DOHH2 (cell line): Measurements from ENCODE around the gene ANG.

Experiments used
- H3F3A ChIP-seq: fragments of 200-600 bp; sonication (generic), shearing (Covaris generic); 2 replicates; pipeline ENCODE4 v1.6.0; 2016; ENCODE audit warnings: antibody characterized with exemption, mild to moderate bottlenecking; ENCODE audit not compliant: control insufficient read depth, insufficient read depth
- H3K27ac ChIP-seq: fragments of 200-600 bp; sonication (generic); 2 replicates; pipeline ENCODE4 v1.5.1; 2014; ENCODE audit warnings: low read depth, mild to moderate bottlenecking, low read length, moderate library complexity
- H3K27me3 ChIP-seq: fragments of 200-600 bp; sonication (generic); 2 replicates; pipeline ENCODE4 v1.6.1; 2014; ENCODE audit warnings: mild to moderate bottlenecking, low read length, mixed read lengths; ENCODE audit not compliant: control insufficient read depth
- H3K36me3 ChIP-seq: fragments of 200-600 bp; sonication (generic); 2 replicates; pipeline ENCODE4 v1.6.1; 2014; ENCODE audit warnings: mild to moderate bottlenecking, low read length, moderate library complexity, mixed read lengths; ENCODE audit not compliant: control insufficient read depth
- H3K4me1 ChIP-seq: fragments of 200-600 bp; sonication (generic); 2 replicates; pipeline ENCODE4 v1.6.1; 2014; ENCODE audit warnings: mild to moderate bottlenecking, low read length, mixed read lengths; ENCODE audit not compliant: control insufficient read depth
- H3K4me2 ChIP-seq: fragments of 200-600 bp; sonication (generic); 2 replicates; pipeline ENCODE4 v1.6.0; 2014; ENCODE audit warnings: mild to moderate bottlenecking, low read length, moderate library complexity
- H3K4me3 ChIP-seq: fragments of 200-600 bp; sonication (generic); 2 replicates; pipeline ENCODE4 v1.5.1; 2014; ENCODE audit warnings: mild to moderate bottlenecking, low read length, mixed read lengths
- H3K79me2 ChIP-seq: fragments of 200-600 bp; sonication (generic); 2 replicates; pipeline ENCODE4 v1.6.1; 2014; ENCODE audit warnings: mild to moderate bottlenecking, low read length, mixed read lengths; ENCODE audit not compliant: control insufficient read depth
- H3K9me2 ChIP-seq: fragments of 200-600 bp; sonication (generic); replicated peaks from 2 replicates; pipeline ENCODE4 v1.6.1; 2014; ENCODE audit warnings: mild to moderate bottlenecking, low read length, mixed read lengths; ENCODE audit not compliant: control insufficient read depth
- H3K9me3 ChIP-seq: fragments of 200-600 bp; sonication (generic); 2 replicates; pipeline ENCODE4 v1.6.1; 2014; ENCODE audit warnings: antibody characterized with exemption, low read length, mixed read lengths; ENCODE audit not compliant: control insufficient read depth, insufficient read depth
- H4K20me1 ChIP-seq: fragments of 200-600 bp; sonication (generic); 2 replicates; pipeline ENCODE4 v1.6.0; 2014; ENCODE audit warnings: low read depth, mild to moderate bottlenecking, antibody characterized with exemption, low read length, moderate library complexity; ENCODE audit not compliant: control insufficient read depth, insufficient read depth
- EZH2phosphoT487 ChIP-seq: fragments of 200-600 bp; sonication (generic); IDR thresholded peaks from 2 replicates; pipeline ENCODE4 v1.6.1; 2017; ENCODE audit warnings: borderline replicate concordance, mild to moderate bottlenecking, antibody characterized with exemption, low read length, moderate library complexity, mixed read lengths
- TF ChIP-seq, protein P1 (sequence below): fragments of 200-600 bp; sonication (generic); IDR thresholded peaks from one replicate; pipeline ENCODE4 v1.5.1; 2014; ENCODE audit warnings: antibody characterized with exemption, mild to moderate bottlenecking, low read depth, low read length; ENCODE audit not compliant: poor library complexity, severe bottlenecking

Gene ANG

DNA sequence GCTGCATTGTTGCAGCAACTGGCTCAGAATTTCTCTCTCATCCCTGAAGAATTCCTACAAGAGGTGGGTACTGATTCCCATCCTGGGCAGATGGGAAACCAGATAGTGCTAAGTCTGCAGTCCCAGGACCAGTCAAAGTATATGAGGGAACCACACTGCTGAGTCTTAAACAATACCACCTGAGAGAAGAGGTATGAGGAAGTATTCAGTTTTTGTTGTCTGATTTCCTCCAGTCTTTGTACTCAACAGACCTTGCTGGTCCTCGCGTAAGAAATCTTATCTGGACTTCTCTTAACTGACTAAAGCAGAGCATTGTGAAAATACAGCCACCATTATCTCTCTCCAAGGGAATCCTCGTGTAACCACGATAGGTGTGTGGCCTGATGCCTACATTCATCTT lies 53.6 kb downstream of the ANG start:
- Histone ChIP-seq H3K79me2 (no peaks in the 10 kb centered on the region), H3K4me3 (no peak overlapping the region), H3K27ac (no peak overlapping the region), H3K27me3 (0 out of 2 replicates have a peak, but pooled peaks cover 4% of the 10 kb centered on the region), H3K9me2 (no peaks in the 10 kb centered on the region), H4K20me1 (no peaks in the 10 kb centered on the region), H3K36me3 (no peaks in the 10 kb centered on the region), H3F3A (no peaks in the 10 kb centered on the region), H3K9me3 (no peaks in the 10 kb centered on the region), H3K4me1 (no peaks in the 10 kb centered on the region), H3K4me2 (no peak overlapping the region)
- TF ChIP-seq, protein P1, sequence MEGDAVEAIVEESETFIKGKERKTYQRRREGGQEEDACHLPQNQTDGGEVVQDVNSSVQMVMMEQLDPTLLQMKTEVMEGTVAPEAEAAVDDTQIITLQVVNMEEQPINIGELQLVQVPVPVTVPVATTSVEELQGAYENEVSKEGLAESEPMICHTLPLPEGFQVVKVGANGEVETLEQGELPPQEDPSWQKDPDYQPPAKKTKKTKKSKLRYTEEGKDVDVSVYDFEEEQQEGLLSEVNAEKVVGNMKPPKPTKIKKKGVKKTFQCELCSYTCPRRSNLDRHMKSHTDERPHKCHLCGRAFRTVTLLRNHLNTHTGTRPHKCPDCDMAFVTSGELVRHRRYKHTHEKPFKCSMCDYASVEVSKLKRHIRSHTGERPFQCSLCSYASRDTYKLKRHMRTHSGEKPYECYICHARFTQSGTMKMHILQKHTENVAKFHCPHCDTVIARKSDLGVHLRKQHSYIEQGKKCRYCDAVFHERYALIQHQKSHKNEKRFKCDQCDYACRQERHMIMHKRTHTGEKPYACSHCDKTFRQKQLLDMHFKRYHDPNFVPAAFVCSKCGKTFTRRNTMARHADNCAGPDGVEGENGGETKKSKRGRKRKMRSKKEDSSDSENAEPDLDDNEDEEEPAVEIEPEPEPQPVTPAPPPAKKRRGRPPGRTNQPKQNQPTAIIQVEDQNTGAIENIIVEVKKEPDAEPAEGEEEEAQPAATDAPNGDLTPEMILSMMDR, result no peak
- TF ChIP-seq EZH2phosphoT487, result no peak

DNA sequence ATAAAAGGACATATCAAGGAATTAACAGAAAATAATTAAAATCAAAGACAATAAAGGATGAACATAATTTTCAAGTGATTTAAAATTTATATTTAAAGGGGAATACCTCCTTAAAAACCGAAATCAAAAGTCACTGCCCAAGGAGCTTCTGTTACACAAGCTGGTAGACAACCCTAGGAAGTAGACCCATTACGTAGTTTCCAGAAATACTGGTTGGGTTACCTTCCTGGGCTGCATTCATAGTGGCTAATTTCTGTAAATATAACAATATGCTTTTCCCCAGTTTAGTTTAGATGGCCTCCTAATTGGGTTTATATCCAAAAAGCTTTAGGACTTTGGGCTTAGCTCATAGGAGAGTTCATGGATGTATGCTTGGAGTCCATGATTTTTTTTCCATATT lies 55.0 kb downstream of the ANG start:
- Histone ChIP-seq H3K4me2 (no peak overlapping the region), H3K9me3 (no peaks in the 10 kb centered on the region), H3K9me2 (no peaks in the 10 kb centered on the region), H3F3A (no peaks in the 10 kb centered on the region), H3K27ac (no peak overlapping the region), H3K27me3 (0 out of 2 replicates have a peak, but pooled peaks cover 4% of the 10 kb centered on the region), H4K20me1 (no peaks in the 10 kb centered on the region), H3K4me1 (no peaks in the 10 kb centered on the region), H3K4me3 (no peak overlapping the region), H3K36me3 (no peaks in the 10 kb centered on the region), H3K79me2 (no peaks in the 10 kb centered on the region)
- TF ChIP-seq, protein P1, result no peak
